ENCODE data around the gene ZNF385B. TPM values are rescaled to one million over a fixed set of nuclear protein-coding genes. Genes with fewer than 3 reads are reported as not detected.

The ZNF385B gene
- total RNA-seq, 1 donor from 2014 or later, result 0.25 TPM

GRCh38 chr2:179686069-179686468, 175.3 kb downstream of the ZNF385B start:
- DNase-seq (ENCODE audit: low read depth), result no peak
- Histone ChIP-seq H3K27me3 (ENCODE audit: control insufficient read depth, insufficient read depth, low read length) (no peaks in the 10 kb centered on the region), H3K4me3 (ENCODE audit: low read depth, low read length) (no peak overlapping the region), H3K36me3 (ENCODE audit: control insufficient read depth, insufficient read depth, low read length) (no peaks in the 10 kb centered on the region)
- TF ChIP-seq CTCF (IDR thresholded peaks at IDR 0.05; ENCODE audit: insufficient read depth, low read length, poor library complexity, severe bottlenecking), result no peak

DNA sequence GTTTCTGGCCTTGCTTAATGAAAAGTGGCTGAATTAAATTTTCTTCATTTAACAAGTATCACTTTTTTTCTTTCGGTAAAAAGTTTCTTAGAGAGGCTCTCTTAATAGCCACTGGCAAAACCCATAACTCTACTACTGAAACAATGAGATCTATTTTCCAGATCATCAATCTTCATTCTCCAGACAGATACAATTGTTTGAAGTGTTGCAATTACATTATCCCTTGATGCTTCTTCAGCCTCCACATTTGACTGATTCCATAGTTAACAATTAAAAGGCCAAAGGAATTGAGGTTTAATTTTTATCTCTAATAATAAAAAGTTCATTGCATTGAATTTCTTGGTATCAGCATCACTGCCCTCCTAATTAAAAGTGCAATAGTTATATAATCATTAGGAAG, 176.3 kb downstream of the ZNF385B start:
- no peaks in the 10 kb centered on the region for H3K36me3 ChIP-seq (ENCODE audit: control insufficient read depth, insufficient read depth, low read length)
- no peak for TF ChIP-seq CTCF (IDR thresholded peaks at IDR 0.05; ENCODE audit: insufficient read depth, low read length, poor library complexity, severe bottlenecking)
- no peak overlapping the region for H3K4me3 ChIP-seq (ENCODE audit: low read depth, low read length)
- no peak for DNase-seq (ENCODE audit: low read depth)
- no peaks in the 10 kb centered on the region for H3K27me3 ChIP-seq (ENCODE audit: control insufficient read depth, insufficient read depth, low read length)

GRCh38 chr2:179682756-179683155, 178.7 kb downstream of the ZNF385B start:
- Histone ChIP-seq H3K27me3 (ENCODE audit: control insufficient read depth, insufficient read depth, low read length) (no peaks in the 10 kb centered on the region), H3K36me3 (ENCODE audit: control insufficient read depth, insufficient read depth, low read length) (no peaks in the 10 kb centered on the region), H3K4me3 (ENCODE audit: low read depth, low read length) (no peak overlapping the region)
- TF ChIP-seq CTCF (IDR thresholded peaks at IDR 0.05; ENCODE audit: insufficient read depth, low read length, poor library complexity, severe bottlenecking), result no peak
- no peak for DNase-seq (ENCODE audit: low read depth)

DNA sequence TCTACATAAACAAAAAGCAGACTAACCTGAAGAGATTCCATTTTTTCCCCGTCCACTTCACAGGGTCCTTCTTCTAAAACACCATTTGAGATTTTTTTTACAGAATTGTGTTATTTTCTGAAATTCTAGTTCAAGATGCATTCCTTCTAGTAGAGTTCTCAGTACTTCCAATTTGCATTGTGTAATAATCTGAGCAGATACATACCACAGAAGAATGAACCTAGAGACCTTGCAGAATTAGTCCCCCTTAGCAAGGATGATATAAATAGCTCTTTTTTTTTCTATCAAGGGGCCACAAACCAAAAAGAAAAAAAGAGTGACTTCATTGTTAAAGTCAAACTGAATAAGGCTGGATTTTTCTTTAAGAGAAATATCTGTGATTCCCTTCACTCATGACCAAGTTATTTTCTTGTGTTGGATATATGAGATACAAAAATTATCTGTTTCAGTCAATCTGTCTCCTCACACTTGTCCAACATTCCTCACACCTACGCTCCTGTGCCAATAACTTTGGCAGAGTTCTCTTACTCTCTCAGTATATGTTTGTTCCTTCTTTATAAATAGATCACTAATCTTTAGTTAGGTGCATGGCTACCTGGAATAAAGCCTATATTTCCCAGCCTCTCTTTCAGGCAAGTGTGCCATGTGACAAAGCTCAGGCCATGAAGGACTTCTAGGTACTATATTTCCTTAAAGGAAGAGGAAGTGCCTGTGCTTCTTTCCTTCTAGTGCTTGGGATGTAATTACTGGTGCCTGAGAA, 183.5 kb downstream of the ZNF385B start:
- no peak for DNase-seq (ENCODE audit: low read depth)
- Histone ChIP-seq H3K27me3 (ENCODE audit: control insufficient read depth, insufficient read depth, low read length) (no peaks in the 10 kb centered on the region), H3K4me3 (ENCODE audit: low read depth, low read length) (no peak overlapping the region), H3K36me3 (ENCODE audit: control insufficient read depth, insufficient read depth, low read length) (no peaks in the 10 kb centered on the region)
- no peak for TF ChIP-seq CTCF (IDR thresholded peaks at IDR 0.05; ENCODE audit: insufficient read depth, low read length, poor library complexity, severe bottlenecking)

DNA sequence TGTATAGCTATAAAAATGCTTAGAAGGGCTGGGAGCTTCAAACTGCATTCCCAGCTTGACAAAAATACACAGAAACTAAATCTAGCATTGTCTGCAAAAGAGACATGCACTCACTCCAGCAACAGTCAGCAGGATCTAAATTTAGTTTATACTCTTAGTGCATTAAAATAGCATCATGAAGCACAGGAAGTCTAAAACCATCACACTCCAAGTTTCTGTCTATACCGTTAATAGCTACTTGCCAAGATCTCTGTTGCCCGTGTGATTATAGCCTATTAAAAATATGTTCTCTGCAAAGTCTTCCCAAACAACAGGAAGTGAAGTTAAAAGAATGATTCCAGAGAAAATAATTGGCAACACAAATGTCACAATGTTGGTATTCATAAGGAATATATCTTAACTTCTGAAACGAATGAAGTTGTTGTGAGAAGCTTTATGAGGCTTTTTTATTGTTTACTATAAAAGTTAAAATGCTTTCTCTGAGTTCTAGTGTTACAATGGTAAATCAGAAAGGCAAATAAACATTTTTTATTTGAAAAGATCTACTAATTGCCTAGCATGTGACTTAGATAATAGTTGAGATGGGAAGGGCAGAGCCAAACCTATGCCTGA, 184.2 kb downstream of the ZNF385B start:
- DNase-seq (ENCODE audit: low read depth), result no peak
- no peak for TF ChIP-seq CTCF (IDR thresholded peaks at IDR 0.05; ENCODE audit: insufficient read depth, low read length, poor library complexity, severe bottlenecking)
- Histone ChIP-seq H3K4me3 (ENCODE audit: low read depth, low read length) (no peak overlapping the region), H3K36me3 (ENCODE audit: control insufficient read depth, insufficient read depth, low read length) (no peaks in the 10 kb centered on the region), H3K27me3 (ENCODE audit: control insufficient read depth, insufficient read depth, low read length) (no peaks in the 10 kb centered on the region)

Data from kidney epithelial cell (primary cell).